ENCODE data around the gene TTLL13.

Gene TTLL13

GRCh38 chr15:90217671-90218394, 31.5 kb upstream of the TTLL13 start:
- DNase-seq, result no peak

- DNase-seq, result peak; percentile 62
Measured at GRCh38 chr15:90219421-90220141, 29.8 kb upstream of the TTLL13 start.

- peak; percentile 45 for DNase-seq
Measured at GRCh38 chr15:90221246-90221900, 28.0 kb upstream of the TTLL13 start.

GRCh38 chr15:90222547-90222946, 26.8 kb upstream of the TTLL13 start:
- DNase-seq, result no peak

GRCh38 chr15:90223441-90224165, 25.8 kb upstream of the TTLL13 start:
- no peak for DNase-seq

- no peak for DNase-seq
Measured at GRCh38 chr15:90225047-90225446, 24.3 kb upstream of the TTLL13 start.

GRCh38 chr15:90225504-90226234, 23.7 kb upstream of the TTLL13 start:
- DNase-seq, result no peak

- no peak for DNase-seq
Measured at GRCh38 chr15:90227336-90227735, 22.0 kb upstream of the TTLL13 start.

- DNase-seq, result no peak
Measured at GRCh38 chr15:90227816-90228772, 21.3 kb upstream of the TTLL13 start.

- no peak for DNase-seq
Measured at GRCh38 chr15:90228960-90229359, 20.4 kb upstream of the TTLL13 start.

- DNase-seq, result no peak
Measured at GRCh38 chr15:90230071-90230494, 19.3 kb upstream of the TTLL13 start.

GRCh38 chr15:90230610-90231009, 18.7 kb upstream of the TTLL13 start:
- no peak for DNase-seq

GRCh38 chr15:90231028-90232017, 18.0 kb upstream of the TTLL13 start:
- DNase-seq, result peak; percentile 83

- DNase-seq, result peak; percentile 25
Measured at GRCh38 chr15:90232196-90232595, 17.2 kb upstream of the TTLL13 start.

- DNase-seq, result no peak
Measured at GRCh38 chr15:90232941-90233386, 16.4 kb upstream of the TTLL13 start.

GRCh38 chr15:90233387-90234095, 15.8 kb upstream of the TTLL13 start, which contains the start of gene CIB1:
Gene CIB1, minus strand, starts transcription at chr15:90233941. Its CDS starts 56 bp downstream, at chr15:90233885.
- peak; percentile 99 for DNase-seq

- no peak for DNase-seq
Measured at GRCh38 chr15:90234096-90234988, 15.0 kb upstream of the TTLL13 start, which contains the start of gene GDPGP1. Gene GDPGP1, plus strand, starts transcription at chr15:90234209. Its CDS starts 6,700 bp downstream, at chr15:90240909.

- no peak for DNase-seq
Measured at GRCh38 chr15:90239371-90239770, 10.0 kb upstream of the TTLL13 start.

Measured in activated CD4-positive, alpha-beta T cell treated with anti-CD3 and anti-CD28 coated beads, Interleukin-2, Interleukin-6, amounts not matched to agents 100 ng/mL and 50 ng/mL, durations not matched to agents 16 hours and 8 hours (primary cell).